Neural crest cell (in vitro differentiated cells): ENCODE measurements around the gene FUT8. TPM values are rescaled to one million over a fixed set of nuclear protein-coding genes. Genes with fewer than 3 reads are reported as not detected.

Source experiments
- DNase-seq: peaks from one replicate; pipeline ENCODE4 v3.0.0; 2021; ENCODE audit warnings: low read depth, mixed read lengths, low spot score
- H3K27ac Mint-ChIP-seq: one replicate; pipeline ENCODE4 v1.8.0; 2021; ENCODE audit warnings: mild to moderate bottlenecking, mixed read lengths; ENCODE audit not compliant: unreplicated experiment
- H3K27me3 Mint-ChIP-seq: 2 replicates; pipeline ENCODE4 v1.8.0; 2021; ENCODE audit warnings: low read depth, mild to moderate bottlenecking, mixed read lengths
- H3K36me3 Mint-ChIP-seq: 2 replicates; pipeline ENCODE4 v1.8.0; 2021; ENCODE audit warnings: low read depth, mild to moderate bottlenecking, mixed read lengths
- H3K4me1 Mint-ChIP-seq: 2 replicates; pipeline ENCODE4 v1.8.0; 2021; ENCODE audit warnings: mixed read lengths
- H3K4me3 Mint-ChIP-seq: one replicate; pipeline ENCODE4 v1.8.0; 2021; ENCODE audit warnings: mild to moderate bottlenecking, mixed read lengths
- H3K9me3 Mint-ChIP-seq: 2 replicates; pipeline ENCODE4 v1.8.0; 2021; ENCODE audit warnings: mixed read lengths
- total RNA-seq: library from RNA; stranded (reverse); gene quantifications from 2 replicates; pipeline ENCODE4 v1.2.1, GENCODE V29; 2021
- TF ChIP-seq, protein P1 (sequence below): fragments of 200-600 bp; sonication (generic); conservative IDR thresholded peaks from 2 replicates; pipeline ENCODE4 v1.5.0; 2021; ENCODE audit warnings: antibody characterized with exemption, mild to moderate bottlenecking

Gene FUT8
- total RNA-seq, 1 donor from 2014 or later: 67.2 TPM

DNA sequence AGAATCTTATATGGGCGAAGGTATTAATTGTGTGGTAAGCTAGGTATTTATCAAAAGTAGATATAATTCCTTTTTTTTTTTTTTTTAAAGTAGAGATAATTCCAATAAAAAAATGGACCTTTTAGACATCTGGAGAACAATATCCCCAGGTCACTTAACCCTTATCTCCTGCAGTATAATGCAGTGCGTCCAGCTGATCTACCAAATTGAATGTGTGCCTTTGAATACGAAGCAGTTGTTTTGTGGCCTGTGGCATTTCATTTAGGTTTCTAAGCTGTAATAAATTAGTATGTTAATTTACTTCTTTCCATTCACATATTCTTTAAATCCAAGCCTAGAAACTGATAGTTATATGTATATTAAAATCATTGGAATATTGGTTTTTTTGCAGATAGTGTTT is 3.1 kb downstream of the FUT8 start:
- DNase-seq: no peak
- no peaks in the 10 kb centered on the region for H3K9me3 Mint-ChIP-seq
- TF ChIP-seq, protein P1, sequence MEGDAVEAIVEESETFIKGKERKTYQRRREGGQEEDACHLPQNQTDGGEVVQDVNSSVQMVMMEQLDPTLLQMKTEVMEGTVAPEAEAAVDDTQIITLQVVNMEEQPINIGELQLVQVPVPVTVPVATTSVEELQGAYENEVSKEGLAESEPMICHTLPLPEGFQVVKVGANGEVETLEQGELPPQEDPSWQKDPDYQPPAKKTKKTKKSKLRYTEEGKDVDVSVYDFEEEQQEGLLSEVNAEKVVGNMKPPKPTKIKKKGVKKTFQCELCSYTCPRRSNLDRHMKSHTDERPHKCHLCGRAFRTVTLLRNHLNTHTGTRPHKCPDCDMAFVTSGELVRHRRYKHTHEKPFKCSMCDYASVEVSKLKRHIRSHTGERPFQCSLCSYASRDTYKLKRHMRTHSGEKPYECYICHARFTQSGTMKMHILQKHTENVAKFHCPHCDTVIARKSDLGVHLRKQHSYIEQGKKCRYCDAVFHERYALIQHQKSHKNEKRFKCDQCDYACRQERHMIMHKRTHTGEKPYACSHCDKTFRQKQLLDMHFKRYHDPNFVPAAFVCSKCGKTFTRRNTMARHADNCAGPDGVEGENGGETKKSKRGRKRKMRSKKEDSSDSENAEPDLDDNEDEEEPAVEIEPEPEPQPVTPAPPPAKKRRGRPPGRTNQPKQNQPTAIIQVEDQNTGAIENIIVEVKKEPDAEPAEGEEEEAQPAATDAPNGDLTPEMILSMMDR: no peak
- no peaks in the 10 kb centered on the region for H3K36me3 Mint-ChIP-seq
- no peaks in the 10 kb centered on the region for H3K27me3 Mint-ChIP-seq
- peaks cover 40% of the 10 kb centered on the region for H3K4me1 Mint-ChIP-seq
- no peak overlapping the region for H3K27ac Mint-ChIP-seq
- peak overlapping the region; percentile 95 for H3K4me3 Mint-ChIP-seq

GRCh38 chr14:65419593-65420252 is 7.2 kb downstream of the FUT8 start:
- Mint-ChIP-seq H3K36me3 (no peaks in the 10 kb centered on the region), H3K9me3 (peaks cover 2% of the 10 kb centered on the region), H3K27me3 (no peaks in the 10 kb centered on the region), H3K4me3 (no peak overlapping the region), H3K4me1 (peaks cover 32% of the 10 kb centered on the region), H3K27ac (no peak overlapping the region)
- TF ChIP-seq, protein P1: no peak
- DNase-seq: no peak

DNA sequence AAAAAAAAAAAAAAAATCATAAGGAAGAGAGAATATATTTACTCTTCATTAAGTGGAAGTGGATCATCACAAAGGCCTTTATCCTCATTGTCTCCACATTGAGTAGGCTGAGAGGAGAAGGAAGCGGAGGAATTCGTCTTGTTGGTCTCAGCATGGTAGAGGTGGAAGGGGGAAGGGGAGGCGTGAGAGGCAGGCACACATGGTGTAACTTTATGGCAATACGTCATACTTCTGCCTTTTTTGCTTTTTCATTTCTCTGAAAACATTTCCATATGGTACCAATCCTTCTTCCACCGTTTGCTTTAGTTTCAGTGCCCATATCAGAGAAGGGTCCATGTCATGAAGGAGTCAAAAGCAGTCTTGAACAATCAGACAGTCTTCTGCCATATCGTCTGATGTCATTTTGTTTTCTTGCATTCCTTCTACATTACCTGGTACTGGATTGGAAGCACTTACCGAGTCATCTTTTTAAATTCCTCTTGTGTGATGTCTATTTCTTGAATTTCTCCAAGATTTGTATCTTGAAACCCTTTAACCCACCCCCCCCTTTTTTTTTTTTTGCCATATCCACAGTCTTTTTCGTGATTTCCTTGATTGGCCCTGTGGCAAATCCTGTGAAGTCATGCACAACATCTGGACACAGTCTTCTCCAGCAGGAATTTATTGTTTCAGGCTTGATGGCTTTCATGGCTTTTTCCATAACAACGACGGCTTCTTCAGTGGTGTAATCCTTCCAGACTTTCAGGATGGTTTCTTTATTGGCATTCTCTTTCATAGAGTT is 8.9 kb downstream of the FUT8 start:
- no peak for DNase-seq
- H3K27ac Mint-ChIP-seq: peak overlapping the region; percentile 83
- H3K9me3 Mint-ChIP-seq: peaks cover 2% of the 10 kb centered on the region
- peaks cover 3% of the 10 kb centered on the region for H3K36me3 Mint-ChIP-seq
- H3K27me3 Mint-ChIP-seq: no peaks in the 10 kb centered on the region
- TF ChIP-seq, protein P1: no peak
- peak overlapping the region; percentile 42 for H3K4me3 Mint-ChIP-seq
- peaks cover 27% of the 10 kb centered on the region for H3K4me1 Mint-ChIP-seq

- peaks cover 2% of the 10 kb centered on the region for H3K9me3 Mint-ChIP-seq
- DNase-seq: no peak
- peak overlapping the region; percentile 83 for H3K27ac Mint-ChIP-seq
- H3K4me1 Mint-ChIP-seq: peaks cover 27% of the 10 kb centered on the region
- peaks cover 6% of the 10 kb centered on the region for H3K36me3 Mint-ChIP-seq
- no peaks in the 10 kb centered on the region for H3K27me3 Mint-ChIP-seq
- TF ChIP-seq, protein P1: no peak
- peak overlapping the region; percentile 42 for H3K4me3 Mint-ChIP-seq
These were observed 9.7 kb downstream of the FUT8 start for GRCh38 chr14:65422088-65422834.

DNA sequence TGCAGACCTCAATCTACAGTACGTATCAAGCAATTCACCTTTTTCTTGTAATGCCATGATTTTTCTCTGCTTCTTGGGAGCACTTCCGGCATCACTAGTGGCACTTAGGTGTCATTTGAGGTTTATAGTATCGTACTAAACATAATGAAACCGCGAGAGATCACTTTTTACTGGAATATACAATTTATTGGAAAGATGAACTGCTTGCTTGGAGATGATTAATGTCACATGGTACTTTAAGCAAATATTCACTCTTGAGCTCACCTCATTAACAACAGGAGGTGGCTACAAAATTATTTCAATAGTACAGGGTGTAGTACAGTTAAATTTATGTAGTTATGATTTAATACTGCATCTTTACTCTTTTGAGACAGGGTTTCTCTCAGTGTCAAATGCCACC is 11.5 kb downstream of the FUT8 start:
- Mint-ChIP-seq H3K36me3 (peaks cover 6% of the 10 kb centered on the region), H3K27me3 (no peaks in the 10 kb centered on the region), H3K4me3 (no peak overlapping the region), H3K9me3 (peaks cover 2% of the 10 kb centered on the region), H3K4me1 (peaks cover 28% of the 10 kb centered on the region), H3K27ac (no peak overlapping the region)
- DNase-seq: no peak
- TF ChIP-seq, protein P1: no peak
